T47D (cell line): ENCODE measurements around the gene FOXN4.

Experiments
- DNase-seq, 2 experiments: peaks; one replicate each; pipeline versions ENCODE4 v3.0.0 to v3.0.0-alpha.2; 2011 to 2012; ENCODE audit warnings: low read depth in 1 of 2, low spot score in 1 of 2
- JUND ChIP-seq: IDR thresholded peaks from 2 replicates; pipeline ENCODE4 v1.6.1; 2012; ENCODE audit warnings: low read depth
- in situ Hi-C: cut with HindIII; loops from 2 replicates; pipeline ENCODE4 v1.10.0; 2016; ENCODE audit warnings: low sequenced_read_pairs, low pct_unique_long_range_greater_than_20kb

FOXN4 gene

GRCh38 chr12:109308534-109309380 is at the start of gene FOXN4:
Gene FOXN4 (minus strand): TSS chr12:109309284. CDS start chr12:109308321, 963 bp downstream.
- no peak for TF ChIP-seq JUND
- DNase-seq: no peak
- in situ Hi-C loops: no loop called here

GRCh38 chr12:109358154-109358869 is 49.2 kb upstream of the FOXN4 start:
- TF ChIP-seq JUND: no peak
- no peak for DNase-seq
- in situ Hi-C loops: no loop called here

- in situ Hi-C loops: no loop called here
- TF ChIP-seq JUND: no peak
- DNase-seq: no peak
These were observed 47.9 kb upstream of the FOXN4 start for GRCh38 chr12:109357032-109357431.

GRCh38 chr12:109356577-109356976 is 47.5 kb upstream of the FOXN4 start:
- no peak for TF ChIP-seq JUND
- no peak for DNase-seq

DNA sequence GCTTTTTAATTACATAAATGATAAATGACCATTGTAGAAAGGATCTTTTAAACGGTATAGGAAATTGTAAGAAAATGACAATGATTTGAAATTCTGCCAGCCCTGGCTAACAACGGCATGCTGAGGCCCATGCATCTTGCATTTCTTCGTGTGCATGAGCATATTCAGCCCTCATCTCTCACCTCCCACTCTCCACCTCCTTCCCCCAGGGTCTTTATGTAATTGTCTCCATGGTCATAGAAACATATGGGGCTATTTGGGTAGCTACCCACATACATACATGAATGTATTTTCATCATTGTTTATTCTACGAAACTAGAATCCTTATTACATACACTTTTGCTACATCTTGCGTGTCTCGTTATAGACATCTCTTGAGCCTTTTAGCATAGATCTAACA is 43.1 kb upstream of the FOXN4 start:
- no peak for DNase-seq
- no peak for TF ChIP-seq JUND
- in situ Hi-C loops: no loop called here

More at GRCh38 chr12:109356577-109356976, 47.5 kb upstream of the FOXN4 start:
- in situ Hi-C loops: no loop called here

- TF ChIP-seq JUND: no peak
- in situ Hi-C loops: no loop called here
These were observed 38.5 kb upstream of the FOXN4 start, which contains the start of gene MYO1H for GRCh38 chr12:109347589-109347988. Gene MYO1H (plus strand): TSS chr12:109347900. CDS start chr12:109347961, 61 bp downstream.

GRCh38 chr12:109346920-109347319 is 37.8 kb upstream of the FOXN4 start:
- no peak for TF ChIP-seq JUND
- no peak for DNase-seq
- in situ Hi-C loops: no loop called here

More at GRCh38 chr12:109347589-109347988, 38.5 kb upstream of the FOXN4 start, which contains the start of gene MYO1H:
- DNase-seq: no peak

DNA sequence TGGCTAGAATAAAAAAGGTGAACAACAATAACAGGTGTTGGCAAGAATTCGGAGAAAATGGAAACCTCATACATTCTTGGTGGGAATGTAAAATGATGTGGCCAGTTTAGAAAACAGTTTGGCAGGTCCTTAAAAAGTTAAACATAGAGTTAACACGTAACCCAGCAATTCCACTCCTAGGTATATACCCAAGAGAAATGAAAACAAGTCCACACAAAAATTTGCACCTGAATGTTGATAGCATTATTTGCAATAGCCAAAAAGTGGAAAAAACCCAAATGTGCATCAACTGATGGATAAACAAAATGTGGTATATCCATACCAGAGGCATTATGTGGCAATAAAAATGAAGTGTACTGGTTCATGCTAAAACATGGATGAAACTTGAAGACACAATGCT is 36.3 kb upstream of the FOXN4 start:
- in situ Hi-C loops: no loop called here
- TF ChIP-seq JUND: no peak

GRCh38 chr12:109343677-109344076 is 34.6 kb upstream of the FOXN4 start:
- no peak for TF ChIP-seq JUND
- no peak for DNase-seq
- in situ Hi-C loops: no loop called here

More for the DNA sequence above, 36.3 kb upstream of the FOXN4 start:
- no peak for DNase-seq

GRCh38 chr12:109336593-109336992 is 27.5 kb upstream of the FOXN4 start:
- no peak for DNase-seq
- no peak for TF ChIP-seq JUND
- in situ Hi-C loops: no loop called here

DNA sequence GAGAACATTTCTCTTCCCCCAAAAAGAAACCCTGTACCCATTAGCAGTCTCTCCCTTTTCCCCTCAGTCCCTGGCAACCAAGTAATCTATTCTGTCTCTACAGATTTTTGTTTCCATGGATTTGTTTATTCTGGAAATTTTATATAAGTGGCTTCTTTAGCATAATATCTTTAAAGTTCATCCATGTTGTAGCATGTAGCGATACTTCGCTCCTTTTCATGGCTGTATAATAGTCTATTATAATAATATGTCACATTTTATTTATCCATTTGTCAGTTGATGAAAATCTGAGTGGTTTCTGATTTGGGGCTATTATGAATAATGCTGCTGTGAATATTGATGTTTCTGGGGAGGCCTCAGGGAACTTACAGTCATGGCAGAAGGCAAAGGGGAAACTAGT is 25.8 kb upstream of the FOXN4 start:
- in situ Hi-C loops: no loop called here
- DNase-seq: no peak
- TF ChIP-seq JUND: no peak

GRCh38 chr12:109331301-109331952 is 22.3 kb upstream of the FOXN4 start:
- no peak for DNase-seq
- no peak for TF ChIP-seq JUND
- in situ Hi-C loops: no loop called here
